IMR-90 (cell line): ENCODE measurements around the gene TTLL12. TPM values are rescaled to one million over a fixed set of nuclear protein-coding genes. Genes with fewer than 3 reads are reported as not detected.

Experiments used
- ATAC-seq: fragments of 200-7000 bp; cut with Tn5 transposase; 2 replicates; pipeline ENCODE4 v1.9.1; 2020; ENCODE audit warnings: low read depth, mild to moderate bottlenecking, moderate library complexity
- BruUV-seq: library from RNA; stranded (reverse); fragments of 400-500 nt; replicated peaks from 2 replicates; lab custom pipeline; 2021; lab: Mats Ljungman, UMichigan
- CTCF ChIA-PET: fragments of 300-600 bp; formaldehyde crosslinking; extraction: SDS; loops from one replicate; lab custom pipeline; 2021; ENCODE audit warnings: antibody characterized with exemption; lab: Yijun Ruan, JAX
- POLR2A ChIA-PET: fragments of 300-600 bp; sonication (Branson Sonifier 250); formaldehyde crosslinking; loops from one replicate; lab custom pipeline; 2022; ENCODE audit warnings: antibody characterized with exemption; ENCODE audit not compliant: unreplicated experiment; lab: Charles Lee
- DNase-seq: peaks from one replicate; pipeline ENCODE4 v3.0.0; 2013
- H2AFZ ChIP-seq: replicated peaks from 2 replicates; pipeline ENCODE3; 2013; ENCODE audit warnings: low read length, mild to moderate bottlenecking; ENCODE audit not compliant: poor library complexity
- H2AK5ac ChIP-seq: 2 replicates; pipeline ENCODE4 v1.6.1; 2013; ENCODE audit warnings: low read depth, low read length, inconsistent platforms
- H2AK9ac ChIP-seq: replicated peaks from 2 replicates; pipeline ENCODE3; 2013; ENCODE audit warnings: mild to moderate bottlenecking, low read depth, low read length, moderate library complexity; ENCODE audit not compliant: poor library complexity
- H2BK120ac ChIP-seq: 2 replicates; pipeline ENCODE4 v1.6.1; 2013; ENCODE audit warnings: low read depth, low read length, inconsistent platforms
- H2BK15ac ChIP-seq: 3 replicates; pipeline ENCODE4 v1.6.1; 2013; ENCODE audit warnings: low read depth, low read length, inconsistent platforms
- H2BK20ac ChIP-seq: 2 replicates; pipeline ENCODE4 v1.6.1; 2013; ENCODE audit warnings: low read depth, mild to moderate bottlenecking, inconsistent platforms, low read length, moderate library complexity
- H2BK5ac ChIP-seq: 2 replicates; pipeline ENCODE4 v1.6.1; 2013; ENCODE audit warnings: mild to moderate bottlenecking, low read depth, low read length, inconsistent platforms; ENCODE audit not compliant: poor library complexity, severe bottlenecking
- H3K14ac ChIP-seq: replicated peaks from 2 replicates; pipeline ENCODE4 v1.6.1; 2013; ENCODE audit warnings: low read depth, low read length, inconsistent platforms
- H3K18ac ChIP-seq: 2 replicates; pipeline ENCODE4 v1.6.1; 2013; ENCODE audit warnings: low read depth, low read length, control low read depth
- H3K23ac ChIP-seq: 2 replicates; pipeline ENCODE4 v1.6.1; 2013; ENCODE audit warnings: low read depth, low read length, inconsistent platforms
- H3K27ac ChIP-seq: 2 replicates; pipeline ENCODE4 v1.5.1; 2013; ENCODE audit warnings: mild to moderate bottlenecking, control low read depth, low read length; ENCODE audit not compliant: insufficient read depth
- H3K27me3 ChIP-seq: 2 replicates; pipeline ENCODE4 v1.6.1; 2013; ENCODE audit warnings: low read length; ENCODE audit not compliant: control insufficient read depth, insufficient read depth
- H3K36me3 ChIP-seq: 2 replicates; pipeline ENCODE4 v1.6.1; 2013; ENCODE audit warnings: low read length, mixed read lengths; ENCODE audit not compliant: control insufficient read depth, insufficient read depth
- H3K4ac ChIP-seq: 2 replicates; pipeline ENCODE4 v1.6.1; 2013; ENCODE audit warnings: low read depth, low read length, inconsistent platforms
- H3K4me1 ChIP-seq: 2 replicates; pipeline ENCODE4 v1.6.1; 2013; ENCODE audit warnings: low read length, mixed read lengths; ENCODE audit not compliant: control insufficient read depth, insufficient read depth
- H3K4me2 ChIP-seq: 2 replicates; pipeline ENCODE4 v1.6.1; 2013; ENCODE audit warnings: low read depth, mild to moderate bottlenecking, control low read depth, low read length, moderate library complexity
- H3K4me3 ChIP-seq: 2 replicates; pipeline ENCODE4 v1.5.1; 2013; ENCODE audit warnings: low read depth, mild to moderate bottlenecking, control low read depth, low read length, moderate library complexity; ENCODE audit not compliant: insufficient read depth
- H3K56ac ChIP-seq: 2 replicates; pipeline ENCODE4 v1.6.1; 2013; ENCODE audit warnings: low read length, inconsistent platforms; ENCODE audit not compliant: insufficient read depth; ENCODE audit errors: extremely low read depth
- H3K79me1 ChIP-seq, 2 experiments: 2 replicates each; pipeline ENCODE4 v1.6.1; 2013; ENCODE audit warnings: low read length in 2 of 2, inconsistent platforms in 1 of 2, low read depth in 1 of 2
- H3K9ac ChIP-seq: 2 replicates; pipeline ENCODE4 v1.6.1; 2013; ENCODE audit warnings: low read depth, low read length, control low read depth
- H3K9me1 ChIP-seq: 2 replicates; pipeline ENCODE4 v1.6.1; 2013; ENCODE audit warnings: low read length, inconsistent platforms; ENCODE audit not compliant: insufficient read depth
- H3K9me3 ChIP-seq: 2 replicates; pipeline ENCODE4 v1.6.1; 2013; ENCODE audit warnings: low read length; ENCODE audit not compliant: control insufficient read depth, insufficient read depth
- H4K20me1 ChIP-seq: 2 replicates; pipeline ENCODE4 v1.6.1; 2013; ENCODE audit warnings: low read length, inconsistent platforms; ENCODE audit not compliant: insufficient read depth
- H4K5ac ChIP-seq: 2 replicates; pipeline ENCODE4 v1.6.1; 2013; ENCODE audit warnings: mild to moderate bottlenecking, low read depth, low read length, control low read depth
- H4K8ac ChIP-seq, 2 experiments: 2 replicates each; pipeline ENCODE4 v1.6.1; 2013; ENCODE audit warnings: low read depth in 2 of 2, low read length in 2 of 2, control low read depth in 1 of 2, inconsistent platforms in 1 of 2
- H4K91ac ChIP-seq: 2 replicates; pipeline ENCODE4 v1.6.1; 2013; ENCODE audit warnings: low read depth, low read length, inconsistent platforms; ENCODE audit not compliant: insufficient read depth
- MAFK ChIP-seq: IDR thresholded peaks from 2 replicates; pipeline ENCODE4 v1.6.1; 2012; ENCODE audit warnings: low read depth, low read length, improper control_type of control experiment
- MXI1 ChIP-seq: IDR thresholded peaks from 2 replicates; pipeline ENCODE4 v1.6.1; 2012; ENCODE audit warnings: low read depth, mild to moderate bottlenecking, low read length, moderate library complexity, borderline replicate concordance
- NFE2L2 ChIP-seq: fragments of 150-350 bp; IDR thresholded peaks from 2 replicates; pipeline ENCODE4 v1.6.1; 2016; ENCODE audit warnings: low read depth, mild to moderate bottlenecking, low read length
- POLR2A ChIP-seq: IDR thresholded peaks from 2 replicates; pipeline ENCODE4 v1.6.1; 2012; ENCODE audit warnings: mild to moderate bottlenecking, low read depth, low read length
- RAD21 ChIP-seq: IDR thresholded peaks from 2 replicates; pipeline ENCODE4 v1.6.1; 2012; ENCODE audit warnings: low read length, improper control_type of control experiment
- WGBS, 2 experiments: methylation state at CpG; one replicate each; pipeline versions ENCODE4 v1.1.5 to v1.1.7; 2013; ENCODE audit warnings: missing lambda C conversion rate in 2 of 2; ENCODE audit not compliant: insufficient read length in 1 of 2; ENCODE audit errors: extremely low coverage in 2 of 2; 5-methylcytosine and 5-hydroxymethylcytosine counted together
- dilution Hi-C: fragments of 300-500 bp; cut with HindIII; formaldehyde crosslinking; loops from one replicate; pipeline ENCODE4 v1.14.3; 2018; ENCODE audit warnings: low sequenced_read_pairs; ENCODE audit not compliant: unreplicated experiment
- in situ Hi-C: fragments of 300-500 bp; cut with MboI; formaldehyde crosslinking; loops from 3 replicates; pipeline ENCODE4 v1.14.3; 2019; ENCODE audit warnings: low sequenced_read_pairs, inconsistent platforms, mixed read lengths
- intact Hi-C: fragments of 100-400 bp; cut with micrococcal nuclease; formaldehyde crosslinking; loops from 2 replicates; pipeline ENCODE4 v1.10.0; 2022
- polyA plus RNA-seq, 3 experiments: library from polyadenylated mRNA; depleted of rRNA; stranded (reverse); fragments of >200 nt; gene quantifications; 2 replicates each; pipeline ENCODE4 v1.2.3, GENCODE V29; 2012; ENCODE audit warnings: low replicate concordance in 1 of 3
- total RNA-seq: library from RNA; depleted of rRNA; stranded (reverse); fragments of >200 nt; gene quantifications from 2 replicates; pipeline ENCODE4 v1.2.3, GENCODE V29; 2012

The TTLL12 gene
- total and polyA plus RNA-seq, 2 of the 4 experiments (the other 2 are of a cell fraction): 20.9 to 30.1 TPM

DNA sequence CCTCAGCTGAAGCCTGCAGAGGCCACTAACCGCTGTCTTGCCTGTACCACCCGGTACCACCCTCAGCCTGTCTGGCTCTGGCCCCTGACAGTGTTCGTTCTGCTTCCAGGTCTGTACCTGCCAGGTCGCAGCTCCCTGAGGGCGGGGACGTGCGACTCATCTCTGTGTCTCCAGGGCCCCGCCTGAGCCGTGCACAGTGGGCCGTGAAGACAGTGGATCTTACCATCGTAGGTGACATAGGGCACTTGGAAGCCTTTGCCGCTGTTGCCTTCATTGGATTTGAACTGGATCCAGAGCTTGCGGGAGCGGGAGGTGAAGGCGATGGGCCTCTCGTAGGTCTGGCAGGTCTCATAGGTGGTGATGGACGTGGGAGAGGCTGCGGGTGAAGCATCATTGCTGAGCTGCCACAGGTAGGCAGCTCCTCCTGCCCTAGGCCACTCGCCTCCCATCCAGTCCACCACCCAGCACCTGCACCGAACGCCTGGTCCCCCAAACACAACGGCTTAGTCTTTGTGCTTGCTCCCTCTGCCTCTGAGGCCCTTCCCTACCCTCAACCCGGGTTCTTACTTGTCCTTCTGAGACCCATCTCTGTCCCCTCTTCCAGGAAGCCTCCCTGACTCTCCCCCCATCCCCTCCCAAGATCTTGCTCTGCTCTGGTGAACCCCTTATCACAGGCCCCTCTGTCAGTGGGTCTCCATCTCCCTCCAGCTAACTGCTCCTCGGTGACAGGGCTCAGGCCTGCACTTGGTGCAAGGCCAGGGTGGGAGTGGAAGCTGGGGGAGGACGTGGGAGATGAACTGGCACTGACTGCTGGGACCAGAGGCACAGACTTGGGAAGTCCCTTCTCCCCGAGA lies 21.1 kb upstream of the TTLL12 start:
- no peaks in the 10 kb centered on the region for H3K9me1 ChIP-seq
- H3K9me3 ChIP-seq: no peaks in the 10 kb centered on the region
- no peak overlapping the region for H3K4ac ChIP-seq
- no peak overlapping the region for H3K56ac ChIP-seq
- in situ Hi-C loops: no loop called here
- no peak overlapping the region for H2AK5ac ChIP-seq
- CTCF ChIA-PET: no interaction called here
- no peak overlapping the region for H2BK20ac ChIP-seq
- H3K9ac ChIP-seq: no peak overlapping the region
- 83% methylated on average over 12 of the region's 26 CpGs; no CpG with 5 or more reads in 1 of the 2 experiments for WGBS, 2 experiments
- dilution Hi-C loops: no loop called here
- POLR2A ChIA-PET: no interaction called here
- no peak overlapping the region for H3K27ac ChIP-seq
- ATAC-seq: no peak
- H3K4me1 ChIP-seq: peaks cover 2% of the 10 kb centered on the region; the same call in 1 of the 2 replicates
- intact Hi-C loops: no loop called here
- no peak overlapping the region for H2AK9ac ChIP-seq
- no peak overlapping the region for H4K8ac ChIP-seq
- no peaks in the 10 kb centered on the region for H4K20me1 ChIP-seq
- no peak overlapping the region for H3K23ac ChIP-seq
- no peak overlapping the region for H3K4me2 ChIP-seq
- no peak overlapping the region for H3K4me3 ChIP-seq
- H2BK120ac ChIP-seq: no peak overlapping the region
- no peak overlapping the region for H4K5ac ChIP-seq
- no peak overlapping the region for H2AFZ ChIP-seq
- no peak overlapping the region for H2BK15ac ChIP-seq
- H3K14ac ChIP-seq: no peak overlapping the region
- no peak overlapping the region for H3K18ac ChIP-seq
- no peaks in the 10 kb centered on the region for H3K36me3 ChIP-seq
- no peaks in the 10 kb centered on the region for H3K79me1 ChIP-seq
- no peak overlapping the region for H4K91ac ChIP-seq
- no TSS peak for BruUV-seq
- TF ChIP-seq RAD21 (no peak), MAFK (no peak), POLR2A (no peak), NFE2L2 (no peak), MXI1 (no peak)
- no peak for DNase-seq
- H2BK5ac ChIP-seq: no peak overlapping the region
- peaks cover 18% of the 10 kb centered on the region; the same call in 1 of the 2 replicates for H3K27me3 ChIP-seq
